Measurements from ENCODE around the gene GSN. TPM values are rescaled to one million over a fixed set of nuclear protein-coding genes. Genes with fewer than 3 reads are reported as not detected.

GSN gene
- total RNA-seq, 1 donor from 2014 or later, result 249 TPM

DNA sequence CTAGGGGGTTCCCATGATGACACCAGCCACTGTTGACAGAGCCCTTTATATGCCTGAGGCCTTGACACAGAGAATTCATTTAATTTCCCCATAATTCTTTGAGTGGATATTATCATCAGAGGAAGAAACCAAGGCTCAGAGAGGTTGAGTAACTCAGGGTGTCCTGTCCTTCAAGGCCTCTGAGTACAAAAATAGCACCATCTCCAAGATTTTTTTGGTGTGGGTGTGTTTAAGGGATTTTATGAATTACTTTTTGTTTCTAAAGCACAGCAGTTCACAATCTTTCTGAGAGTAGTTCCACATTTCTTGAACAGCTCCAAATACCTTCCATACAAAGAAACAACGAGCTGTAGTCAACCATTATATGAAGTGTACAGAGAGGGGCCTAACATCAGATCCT, 6.2 kb upstream of the GSN start:
- peaks cover 37% of the 10 kb centered on the region for H3K4me1 Mint-ChIP-seq (ENCODE audit: unreplicated experiment)
- no peaks in the 10 kb centered on the region for H3K36me3 Mint-ChIP-seq (ENCODE audit: unreplicated experiment)
- H3K9me3 Mint-ChIP-seq (ENCODE audit: unreplicated experiment), result no peaks in the 10 kb centered on the region
- no peak overlapping the region for H3K4me3 Mint-ChIP-seq (ENCODE audit: unreplicated experiment)
- H3K27ac Mint-ChIP-seq (ENCODE audit: unreplicated experiment), result peak overlapping the region; percentile 33
- H3K27me3 Mint-ChIP-seq (ENCODE audit: unreplicated experiment), result no peaks in the 10 kb centered on the region
- DNase-seq (ENCODE audit: extremely low spot score, unreplicated experiment), result no peak
- TF ChIP-seq, protein P1, sequence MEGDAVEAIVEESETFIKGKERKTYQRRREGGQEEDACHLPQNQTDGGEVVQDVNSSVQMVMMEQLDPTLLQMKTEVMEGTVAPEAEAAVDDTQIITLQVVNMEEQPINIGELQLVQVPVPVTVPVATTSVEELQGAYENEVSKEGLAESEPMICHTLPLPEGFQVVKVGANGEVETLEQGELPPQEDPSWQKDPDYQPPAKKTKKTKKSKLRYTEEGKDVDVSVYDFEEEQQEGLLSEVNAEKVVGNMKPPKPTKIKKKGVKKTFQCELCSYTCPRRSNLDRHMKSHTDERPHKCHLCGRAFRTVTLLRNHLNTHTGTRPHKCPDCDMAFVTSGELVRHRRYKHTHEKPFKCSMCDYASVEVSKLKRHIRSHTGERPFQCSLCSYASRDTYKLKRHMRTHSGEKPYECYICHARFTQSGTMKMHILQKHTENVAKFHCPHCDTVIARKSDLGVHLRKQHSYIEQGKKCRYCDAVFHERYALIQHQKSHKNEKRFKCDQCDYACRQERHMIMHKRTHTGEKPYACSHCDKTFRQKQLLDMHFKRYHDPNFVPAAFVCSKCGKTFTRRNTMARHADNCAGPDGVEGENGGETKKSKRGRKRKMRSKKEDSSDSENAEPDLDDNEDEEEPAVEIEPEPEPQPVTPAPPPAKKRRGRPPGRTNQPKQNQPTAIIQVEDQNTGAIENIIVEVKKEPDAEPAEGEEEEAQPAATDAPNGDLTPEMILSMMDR (IDR thresholded peaks at IDR 0.05), result no peak

DNA sequence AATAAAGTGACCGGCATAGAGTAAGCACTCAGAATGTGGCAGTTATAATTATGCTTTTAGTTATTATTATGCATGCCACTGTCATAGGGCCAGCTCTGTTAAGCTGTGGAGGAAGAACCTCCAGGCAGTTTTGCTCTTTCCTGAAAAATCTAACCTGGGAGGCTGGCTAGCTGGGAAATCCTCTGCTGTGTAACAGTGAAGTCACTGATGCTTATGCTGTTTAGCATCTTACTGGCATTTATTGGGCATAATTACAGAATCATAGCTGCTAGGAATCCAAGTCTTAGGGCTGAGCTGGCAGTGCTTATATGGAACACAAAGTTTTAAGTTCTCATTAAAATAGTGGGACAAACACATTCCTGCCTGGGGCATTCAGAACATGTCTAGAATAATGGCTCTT, 5.5 kb upstream of the GSN start:
- Mint-ChIP-seq H3K9me3 (ENCODE audit: unreplicated experiment) (no peaks in the 10 kb centered on the region), H3K27me3 (ENCODE audit: unreplicated experiment) (no peaks in the 10 kb centered on the region), H3K36me3 (ENCODE audit: unreplicated experiment) (no peaks in the 10 kb centered on the region), H3K4me3 (ENCODE audit: unreplicated experiment) (no peak overlapping the region), H3K27ac (ENCODE audit: unreplicated experiment) (no peak overlapping the region), H3K4me1 (ENCODE audit: unreplicated experiment) (peaks cover 39% of the 10 kb centered on the region)
- TF ChIP-seq, protein P1 (IDR thresholded peaks at IDR 0.05), result no peak
- DNase-seq (ENCODE audit: extremely low spot score, unreplicated experiment), result no peak

DNA sequence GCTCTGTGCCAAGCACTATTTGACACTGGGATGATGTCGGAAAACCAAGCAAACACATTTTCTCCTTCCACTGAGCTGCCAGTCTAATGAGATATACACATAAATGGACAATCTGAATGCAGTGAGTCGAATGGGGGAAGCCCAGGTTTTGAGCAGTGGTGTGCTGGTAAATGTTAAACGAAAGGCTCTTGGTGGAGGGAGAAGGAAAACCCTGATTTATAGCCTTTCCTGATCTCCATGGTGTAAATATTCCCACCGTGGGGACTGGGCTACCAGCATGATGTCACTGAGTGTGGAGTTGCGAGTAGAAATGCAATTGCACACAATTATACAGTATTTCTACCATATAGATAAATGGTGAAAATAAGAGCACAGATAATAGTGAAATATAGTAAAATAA, 5.0 kb upstream of the GSN start:
- H3K36me3 Mint-ChIP-seq (ENCODE audit: unreplicated experiment), result no peaks in the 10 kb centered on the region
- no peak for DNase-seq (ENCODE audit: extremely low spot score, unreplicated experiment)
- TF ChIP-seq, protein P1 (IDR thresholded peaks at IDR 0.05), result no peak
- no peaks in the 10 kb centered on the region for H3K27me3 Mint-ChIP-seq (ENCODE audit: unreplicated experiment)
- peaks cover 37% of the 10 kb centered on the region for H3K4me1 Mint-ChIP-seq (ENCODE audit: unreplicated experiment)
- no peak overlapping the region for H3K4me3 Mint-ChIP-seq (ENCODE audit: unreplicated experiment)
- no peaks in the 10 kb centered on the region for H3K9me3 Mint-ChIP-seq (ENCODE audit: unreplicated experiment)
- no peak overlapping the region for H3K27ac Mint-ChIP-seq (ENCODE audit: unreplicated experiment)

DNA sequence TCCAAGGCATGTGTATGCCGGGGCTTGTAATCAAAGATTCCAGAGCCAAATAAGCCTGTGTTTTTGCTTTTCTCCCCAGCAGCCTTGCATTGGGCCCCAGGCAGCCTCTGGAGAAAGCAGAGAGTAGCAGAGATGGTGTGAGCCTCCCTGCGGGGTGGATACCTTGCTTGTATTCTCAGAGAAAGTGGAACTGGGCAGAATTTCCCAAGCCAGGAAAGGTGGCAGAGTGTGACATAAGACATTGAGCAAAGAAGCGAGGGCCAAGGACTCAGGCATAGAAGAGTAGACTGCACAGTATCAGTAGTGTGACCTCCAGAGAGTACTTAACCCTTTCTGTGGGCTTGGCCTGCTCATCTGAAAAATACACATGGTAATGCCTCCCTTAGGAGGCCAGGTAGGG, 1.6 kb upstream of the GSN start:
- Mint-ChIP-seq H3K9me3 (ENCODE audit: unreplicated experiment) (no peaks in the 10 kb centered on the region), H3K27me3 (ENCODE audit: unreplicated experiment) (no peaks in the 10 kb centered on the region), H3K36me3 (ENCODE audit: unreplicated experiment) (no peaks in the 10 kb centered on the region), H3K4me1 (ENCODE audit: unreplicated experiment) (peaks cover 43% of the 10 kb centered on the region), H3K4me3 (ENCODE audit: unreplicated experiment) (no peak overlapping the region), H3K27ac (ENCODE audit: unreplicated experiment) (no peak overlapping the region)
- DNase-seq (ENCODE audit: extremely low spot score, unreplicated experiment), result no peak
- TF ChIP-seq, protein P1 (IDR thresholded peaks at IDR 0.05), result no peak

DNA sequence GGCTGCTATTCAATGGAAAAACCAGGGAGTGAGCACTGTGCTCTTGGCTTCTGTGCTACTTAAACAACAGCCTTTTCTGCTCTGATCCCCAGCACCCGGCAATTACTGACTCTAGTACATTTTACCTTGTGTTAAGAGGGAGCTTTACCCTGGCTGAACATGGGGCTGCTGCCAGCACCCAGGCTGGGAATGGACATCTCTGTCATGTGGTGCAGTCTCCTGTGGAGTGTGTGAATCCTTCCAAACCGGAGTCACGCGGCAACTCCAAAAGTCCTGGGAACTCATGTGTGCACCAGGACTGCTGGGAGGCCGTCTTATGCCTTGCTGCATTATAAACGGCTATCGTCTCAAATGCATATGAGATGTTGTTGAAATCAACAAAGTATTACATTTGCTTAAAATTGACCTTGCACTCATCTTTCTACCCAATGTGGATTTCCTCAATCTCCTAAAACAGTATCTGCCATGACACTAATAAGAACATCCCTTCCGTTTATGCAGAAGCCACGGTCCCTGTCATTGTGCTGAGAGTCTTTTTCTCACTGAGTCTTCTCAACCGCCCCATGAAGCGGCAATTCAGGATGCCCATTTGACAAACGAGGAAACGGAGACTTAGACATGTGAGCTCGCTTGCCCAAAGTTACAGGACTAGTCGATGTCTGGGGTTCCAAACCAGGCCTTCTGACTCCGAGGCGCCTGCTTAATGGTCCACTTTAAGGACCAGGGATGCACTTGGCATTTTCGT, 884 bp upstream of the GSN start:
- Mint-ChIP-seq H3K4me1 (ENCODE audit: unreplicated experiment) (peaks cover 44% of the 10 kb centered on the region), H3K27ac (ENCODE audit: unreplicated experiment) (peak overlapping the region; percentile 67), H3K4me3 (ENCODE audit: unreplicated experiment) (peak overlapping the region; percentile 85), H3K9me3 (ENCODE audit: unreplicated experiment) (no peaks in the 10 kb centered on the region), H3K27me3 (ENCODE audit: unreplicated experiment) (no peaks in the 10 kb centered on the region), H3K36me3 (ENCODE audit: unreplicated experiment) (no peaks in the 10 kb centered on the region)
- TF ChIP-seq, protein P1 (IDR thresholded peaks at IDR 0.05), result no peak
- no peak for DNase-seq (ENCODE audit: extremely low spot score, unreplicated experiment)

All from osteocyte (in vitro differentiated cells).